GM12873 (cell line): ENCODE data around the gene C5orf58.

ENCODE experiments used
- CTCF ChIP-seq: IDR thresholded peaks from 2 replicates; pipeline ENCODE4 v1.5.1; 2012; ENCODE audit warnings: low read depth, mild to moderate bottlenecking, moderate library complexity, low read length, control low read depth; ENCODE audit not compliant: insufficient read depth; ENCODE audit errors: missing control alignments

The C5orf58 gene

DNA sequence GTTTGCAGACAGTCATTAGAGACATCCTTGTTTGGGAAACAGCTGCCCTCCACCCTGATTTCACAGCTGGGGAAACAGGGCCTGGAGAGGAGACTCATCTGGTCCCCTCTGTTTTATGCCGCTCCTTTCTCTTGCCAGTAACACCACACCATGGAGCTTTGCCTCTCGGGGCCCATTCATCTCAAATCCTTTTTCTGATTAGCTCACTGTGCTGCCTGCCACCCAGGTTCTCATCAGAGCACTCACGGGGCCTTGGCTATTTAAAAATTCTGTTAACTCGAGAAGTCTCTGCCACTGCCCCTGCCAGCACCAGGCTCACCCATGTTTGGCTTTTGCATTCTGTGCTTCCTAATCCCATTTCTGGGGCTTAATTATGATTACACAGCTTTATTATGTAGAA lies 36.8 kb upstream of the C5orf58 start:
- no peak for TF ChIP-seq CTCF

- TF ChIP-seq CTCF = no peak
These were observed 31.9 kb upstream of the C5orf58 start for GRCh38 chr5:170200876-170201275.

GRCh38 chr5:170201311-170201710 lies 31.5 kb upstream of the C5orf58 start:
- no peak for TF ChIP-seq CTCF

DNA sequence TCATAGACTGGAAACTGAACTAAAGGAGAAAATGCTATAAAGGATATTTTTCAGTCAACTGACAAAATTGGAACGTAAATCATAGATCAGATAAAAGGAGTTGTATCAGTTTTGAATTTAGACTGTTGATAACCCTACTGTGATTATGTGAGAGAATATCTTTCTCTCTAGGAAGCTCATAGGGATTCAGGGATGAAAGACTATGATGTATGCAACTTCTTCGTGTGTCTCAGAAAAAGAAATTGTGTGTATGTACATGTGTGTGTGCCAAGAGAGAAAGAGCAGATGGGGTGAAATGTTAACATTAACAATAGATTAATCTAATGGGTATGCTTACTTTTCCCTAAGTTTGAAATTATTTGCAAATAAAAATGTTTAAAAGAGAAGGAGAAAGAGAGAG lies 30.7 kb upstream of the C5orf58 start:
- TF ChIP-seq CTCF = no peak

- TF ChIP-seq CTCF = no peak
These were observed 28.6 kb upstream of the C5orf58 start for GRCh38 chr5:170204202-170204601.

DNA sequence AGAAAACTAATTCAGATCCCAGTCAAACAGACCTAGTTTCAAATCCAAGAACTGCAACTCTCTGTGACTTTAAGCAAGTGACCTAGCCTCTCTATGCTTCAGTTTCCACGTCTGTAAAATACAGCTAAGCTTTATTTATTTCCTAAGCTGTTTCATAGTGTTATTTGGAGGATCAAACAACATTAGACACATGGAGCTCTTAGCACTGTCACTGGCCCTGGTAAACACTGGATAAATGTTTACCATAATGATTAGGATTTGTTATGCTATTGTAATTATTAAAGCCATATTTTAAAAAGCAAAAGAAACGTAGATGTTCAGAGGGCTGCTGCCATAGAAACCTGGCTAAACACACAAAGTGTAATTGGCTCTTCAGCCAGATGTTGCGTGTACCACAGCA lies 26.6 kb upstream of the C5orf58 start:
- TF ChIP-seq CTCF = no peak

DNA sequence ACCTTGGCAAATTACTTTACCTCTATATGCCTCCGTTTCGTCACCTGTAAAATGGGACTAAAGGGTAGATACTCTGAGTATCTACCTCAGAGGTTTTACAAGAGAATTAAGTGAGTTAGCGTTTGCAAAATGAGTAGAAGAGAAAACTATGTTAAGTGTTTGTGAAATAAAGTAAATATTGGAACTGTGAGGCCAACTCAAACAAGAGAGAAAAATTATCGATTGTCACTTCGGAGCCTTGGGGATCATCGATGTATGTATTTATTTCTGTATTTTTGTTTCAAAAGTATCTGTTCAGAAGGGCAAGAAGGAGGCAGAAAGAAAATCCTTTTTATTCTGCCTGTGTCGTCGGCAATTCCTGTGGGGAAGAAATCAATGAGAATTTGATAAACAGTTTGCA lies 25.8 kb upstream of the C5orf58 start:
- TF ChIP-seq CTCF = no peak
